ENCODE results near the gene CALM1. TPM values are rescaled to one million over a fixed set of nuclear protein-coding genes. Genes with fewer than 3 reads are reported as not detected.

The CALM1 gene
- total RNA-seq, 6 experiments from 2014 or later = 143 to 207 (median 161) TPM

DNA sequence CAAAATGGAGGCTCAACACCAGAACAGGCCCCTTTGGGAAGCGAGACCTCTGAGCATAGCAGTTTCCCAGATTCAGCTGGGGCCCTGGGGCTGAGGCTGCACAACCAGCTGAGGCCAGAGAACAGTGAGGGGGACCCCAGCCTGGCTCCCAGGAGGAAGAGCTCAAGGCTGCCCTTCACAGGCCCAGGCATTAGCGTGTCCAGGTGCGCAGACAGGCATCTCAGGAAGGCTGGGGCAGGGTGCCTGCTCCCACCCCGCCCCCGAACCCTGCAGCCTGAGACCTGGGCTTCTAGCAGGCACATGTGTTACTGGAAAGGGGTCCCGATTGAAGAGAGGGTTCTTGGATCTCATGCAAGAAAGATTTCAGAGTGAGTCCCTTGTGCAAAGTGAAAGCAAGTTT is 27.2 kb downstream of the CALM1 start:
- Histone ChIP-seq H3K27ac (no peak overlapping the region), H3K4me1 (no peaks in the 10 kb centered on the region), H3K9me3 (no peaks in the 10 kb centered on the region), H3K36me3 (no peaks in the 10 kb centered on the region), H3K27me3 (no peaks in the 10 kb centered on the region), H3K4me3 (no peak overlapping the region)
- ATAC-seq (no peak), DNase-seq (no peak)
- no peak for TF ChIP-seq POLR2A (IDR thresholded peaks at IDR 0.05)
- TF ChIP-seq, protein P1, sequence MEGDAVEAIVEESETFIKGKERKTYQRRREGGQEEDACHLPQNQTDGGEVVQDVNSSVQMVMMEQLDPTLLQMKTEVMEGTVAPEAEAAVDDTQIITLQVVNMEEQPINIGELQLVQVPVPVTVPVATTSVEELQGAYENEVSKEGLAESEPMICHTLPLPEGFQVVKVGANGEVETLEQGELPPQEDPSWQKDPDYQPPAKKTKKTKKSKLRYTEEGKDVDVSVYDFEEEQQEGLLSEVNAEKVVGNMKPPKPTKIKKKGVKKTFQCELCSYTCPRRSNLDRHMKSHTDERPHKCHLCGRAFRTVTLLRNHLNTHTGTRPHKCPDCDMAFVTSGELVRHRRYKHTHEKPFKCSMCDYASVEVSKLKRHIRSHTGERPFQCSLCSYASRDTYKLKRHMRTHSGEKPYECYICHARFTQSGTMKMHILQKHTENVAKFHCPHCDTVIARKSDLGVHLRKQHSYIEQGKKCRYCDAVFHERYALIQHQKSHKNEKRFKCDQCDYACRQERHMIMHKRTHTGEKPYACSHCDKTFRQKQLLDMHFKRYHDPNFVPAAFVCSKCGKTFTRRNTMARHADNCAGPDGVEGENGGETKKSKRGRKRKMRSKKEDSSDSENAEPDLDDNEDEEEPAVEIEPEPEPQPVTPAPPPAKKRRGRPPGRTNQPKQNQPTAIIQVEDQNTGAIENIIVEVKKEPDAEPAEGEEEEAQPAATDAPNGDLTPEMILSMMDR (IDR thresholded peaks at IDR 0.05) = no peak
- intact Hi-C loops (cut with DNase I) = no loop called here
- 29% methylated on average over 1 of the region's 6 CpGs for WGBS (ENCODE audit: insufficient coverage, low coverage, low lambda C conversion rate, missing lambda C conversion rate)

GRCh38 chr14:90424686-90425372 is 28.0 kb downstream of the CALM1 start:
- Histone ChIP-seq H3K9me3 (no peaks in the 10 kb centered on the region), H3K4me3 (no peak overlapping the region), H3K4me1 (no peaks in the 10 kb centered on the region), H3K27ac (no peak overlapping the region), H3K36me3 (no peaks in the 10 kb centered on the region), H3K27me3 (no peaks in the 10 kb centered on the region)
- DNase-seq = no peak
- intact Hi-C loops (cut with DNase I) = no loop called here
- 69% methylated on average over 15 of the region's 17 CpGs for WGBS (ENCODE audit: insufficient coverage, low coverage, low lambda C conversion rate, missing lambda C conversion rate)
- TF ChIP-seq POLR2A (IDR thresholded peaks at IDR 0.05) = no peak
- TF ChIP-seq, protein P1 (IDR thresholded peaks at IDR 0.05) = no peak
- no peak for ATAC-seq

- Histone ChIP-seq H3K9me3 (no peaks in the 10 kb centered on the region), H3K27ac (no peak overlapping the region), H3K4me3 (no peak overlapping the region), H3K36me3 (no peaks in the 10 kb centered on the region), H3K4me1 (no peaks in the 10 kb centered on the region), H3K27me3 (no peaks in the 10 kb centered on the region)
- TF ChIP-seq, protein P1 (IDR thresholded peaks at IDR 0.05) = no peak
- TF ChIP-seq POLR2A (IDR thresholded peaks at IDR 0.05) = no peak
- WGBS (ENCODE audit: insufficient coverage, low coverage, low lambda C conversion rate, missing lambda C conversion rate) = 95% methylated on average over 4 of the region's 9 CpGs
- intact Hi-C loops (cut with DNase I) = no loop called here
- ATAC-seq = no peak
- no peak for DNase-seq
Observed at GRCh38 chr14:90425373-90425879, 28.6 kb downstream of the CALM1 start.

DNA sequence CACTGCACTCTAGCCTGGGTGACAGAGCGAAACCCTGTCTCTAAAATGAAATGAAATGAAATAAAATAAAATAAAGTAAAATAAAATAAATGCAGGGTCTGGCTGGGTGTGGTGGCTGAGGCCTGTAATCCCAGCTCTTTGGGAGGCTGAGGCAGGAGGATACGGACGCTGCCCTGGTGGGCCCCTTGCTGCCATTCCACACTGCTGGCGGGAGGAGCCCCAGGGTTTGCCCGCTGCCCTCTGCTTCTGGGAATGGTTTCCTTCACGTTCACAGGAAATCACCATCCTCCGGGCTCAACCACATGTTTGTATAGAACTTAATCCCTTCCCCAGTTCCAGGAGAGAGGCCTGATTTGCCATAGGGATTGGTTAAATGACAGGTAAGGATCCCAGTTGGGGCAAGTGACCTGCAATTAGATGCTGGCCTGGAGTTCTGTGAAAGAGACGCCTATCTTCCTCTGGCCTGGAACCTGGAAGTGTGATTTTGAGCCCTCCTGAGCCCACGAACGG is 29.3 kb downstream of the CALM1 start:
- WGBS (ENCODE audit: insufficient coverage, low coverage, low lambda C conversion rate, missing lambda C conversion rate) = 100% methylated on average over 3 of the region's 10 CpGs
- TF ChIP-seq, protein P1 (IDR thresholded peaks at IDR 0.05) = no peak
- TF ChIP-seq POLR2A (IDR thresholded peaks at IDR 0.05) = no peak
- Histone ChIP-seq H3K9me3 (no peaks in the 10 kb centered on the region), H3K27me3 (no peaks in the 10 kb centered on the region), H3K4me1 (no peaks in the 10 kb centered on the region), H3K36me3 (no peaks in the 10 kb centered on the region), H3K27ac (no peak overlapping the region), H3K4me3 (no peak overlapping the region)
- no peak for ATAC-seq
- intact Hi-C loops (cut with DNase I) = no loop called here
- no peak for DNase-seq
